ENCODE measurements around the gene CELF5. TPM values are rescaled to one million over a fixed set of nuclear protein-coding genes. Genes with fewer than 3 reads are reported as not detected.
"Not testable (repeated sequence)": the region's sequence is repeated elsewhere in the genome, so short reads cannot be mapped to it uniquely, and the experiment has no call there.

CELF5 gene
- total and polyA plus RNA-seq, 12 donors = not detected

- WGBS, 2 donors = 88 to 89% methylated on average over 1 of the region's 1 CpG
- intact Hi-C loops (cut with DNase I) = loop anchor here in 5 of 10 donors (2.0 to 10.0 kb wide), 5 partner anchors 102 to 299 kb away; partner anchors contain the start of gene CACTIN (in 1 of the 5)
- no peak for TF ChIP-seq CTCF (IDR thresholded peaks at IDR 0.05)
- Histone ChIP-seq H3K27me3 (peaks cover 5 to 14% (median 10%) of the 10 kb centered on the region in 7 donors), H3K4me3 (no peak overlapping the region), H3K36me3 (no peaks in the 10 kb centered on the region), H3K9me3 (no peaks in the 10 kb centered on the region), H3K4me1 (peaks cover 0 to 4% (median 0%) of the 10 kb centered on the region in 9 donors), H3K27ac (no peak overlapping the region)
- ATAC-seq (no peak), DNase-seq (no peak)
Measured at GRCh38 chr19:3325451-3325850, 101.0 kb downstream of the CELF5 start.

GRCh38 chr19:3328743-3329142 is 104.3 kb downstream of the CELF5 start:
- no peak for TF ChIP-seq CTCF (IDR thresholded peaks at IDR 0.05)
- H3K9me3 ChIP-seq = no peaks in the 10 kb centered on the region
- H3K27me3 ChIP-seq = no peaks in the 10 kb centered on the region
- no peak overlapping the region for H3K27ac ChIP-seq
- ATAC-seq (no peak), DNase-seq (no peak)
- intact Hi-C loops (cut with DNase I) = loop anchor here in 4 of 10 donors (5.0 to 10.0 kb wide), 3 partner anchors 99 to 296 kb away; partner anchors contain the start of gene CACTIN (in 1 of the 4)
- no peaks in the 10 kb centered on the region for H3K36me3 ChIP-seq
- H3K4me1 ChIP-seq = peaks cover 0 to 4% (median 0%) of the 10 kb centered on the region in 9 donors
- no peak overlapping the region for H3K4me3 ChIP-seq
- WGBS, 2 donors = 97% methylated on average over 3 of the region's 3 CpGs

GRCh38 chr19:3330047-3330446 is 105.6 kb downstream of the CELF5 start:
- Histone ChIP-seq H3K4me1 (peaks cover 0 to 8% (median 2%) of the 10 kb centered on the region in 9 donors), H3K4me3 (no peak overlapping the region), H3K9me3 (no peaks in the 10 kb centered on the region), H3K27me3 (no peaks in the 10 kb centered on the region), H3K27ac (no peak overlapping the region), H3K36me3 (no peaks in the 10 kb centered on the region)
- TF ChIP-seq CTCF (IDR thresholded peaks at IDR 0.05) = no peak
- ATAC-seq = no peak
- no peak for DNase-seq
- intact Hi-C loops (cut with DNase I) = no loop called here
- 78 to 80% methylated on average over 9 of the region's 9 CpGs for WGBS, 2 donors

GRCh38 chr19:3332232-3332631 is 107.8 kb downstream of the CELF5 start:
- intact Hi-C loops (cut with DNase I); ATAC-seq; H3K27ac ChIP-seq; H3K9me3 ChIP-seq; H3K27me3 ChIP-seq; DNase-seq; H3K36me3 ChIP-seq; H3K4me3 ChIP-seq: not testable (repeated sequence)
- WGBS, 2 donors = 71 to 85% methylated on average over 1 of the region's 1 CpG
- H3K4me1 ChIP-seq = peaks cover 15 to 28% (median 22%) of the 10 kb centered on the region in 9 donors

- DNase-seq = no peak
- Histone ChIP-seq H3K27ac (peak overlapping the region in 1 of 10 donors; percentile 5), H3K4me1 (peaks cover 18 to 35% (median 28%) of the 10 kb centered on the region in 9 donors), H3K36me3 (no peaks in the 10 kb centered on the region), H3K9me3 (no peaks in the 10 kb centered on the region), H3K4me3 (no peak overlapping the region), H3K27me3 (no peaks in the 10 kb centered on the region)
- 70 to 81% methylated on average over 4 of the region's 4 CpGs for WGBS, 2 donors
- no peak for TF ChIP-seq CTCF (IDR thresholded peaks at IDR 0.05)
- intact Hi-C loops (cut with DNase I) = no loop called here
- no peak for ATAC-seq
Measured at GRCh38 chr19:3333020-3333583, 108.6 kb downstream of the CELF5 start.
